ENCODE data around the gene EPHB3.
A peak's percentile ranks its signal among the peaks of the same experiment; 100 is the strongest.

EPHB3 gene

DNA sequence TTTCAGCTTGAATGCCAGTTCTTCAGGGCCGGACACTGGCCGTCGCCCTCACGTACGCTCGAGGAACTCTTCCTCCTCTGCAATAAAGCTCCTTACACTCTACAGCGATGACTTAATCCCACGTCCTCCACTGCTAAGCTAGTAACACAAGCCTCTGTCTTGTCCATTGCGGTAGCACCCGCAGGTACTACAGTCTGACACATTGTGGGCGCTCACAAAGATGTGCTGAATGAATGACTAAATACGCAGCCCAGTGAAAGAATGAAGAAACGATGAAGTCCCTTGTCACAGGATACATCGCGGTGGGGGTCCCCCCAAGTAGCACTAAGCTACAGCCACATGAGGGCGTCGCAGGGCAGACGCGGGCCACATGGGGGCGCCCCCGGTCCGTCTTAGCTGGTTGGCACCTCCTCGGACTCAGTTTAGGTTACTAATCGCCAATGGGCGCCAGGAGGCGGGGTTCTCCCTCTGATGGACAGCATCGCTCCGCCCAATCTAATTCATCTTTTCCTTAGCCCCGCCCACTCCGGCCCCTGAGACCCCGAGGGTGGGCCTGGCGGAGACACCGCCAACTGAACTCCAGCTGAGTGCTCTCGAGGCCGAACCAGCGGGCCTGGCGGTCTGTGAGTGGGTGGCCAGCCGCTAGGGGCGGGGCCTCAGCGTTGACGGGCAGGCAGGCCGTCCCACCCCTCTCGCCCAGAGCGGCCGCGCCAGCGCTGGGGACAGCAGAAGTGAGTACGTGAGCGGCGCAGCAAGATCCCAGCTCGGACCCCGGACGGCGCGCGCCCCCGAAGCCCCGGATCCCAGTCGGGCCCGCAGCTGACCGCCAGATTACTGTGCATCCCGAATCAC, at the start of gene EPHB3:
Gene EPHB3, plus strand, starts transcription at position 725 of the 852 bp plus-strand sequence. CDS start 451 bp downstream, outside the sequence.
- DNase-seq (ENCODE audit: low read depth, low spot score), result peak; percentile 88

- DNase-seq (ENCODE audit: low read depth, low spot score), result no peak
These were observed 49.0 kb upstream of the EPHB3 start for GRCh38 chr3:184512621-184513020.

GRCh38 chr3:184513276-184514170, 48.1 kb upstream of the EPHB3 start:
- DNase-seq (ENCODE audit: low read depth, low spot score), result no peak

GRCh38 chr3:184514171-184514490, 47.5 kb upstream of the EPHB3 start:
- DNase-seq (ENCODE audit: low read depth, low spot score), result no peak

GRCh38 chr3:184523825-184524615, 37.6 kb upstream of the EPHB3 start:
- DNase-seq (ENCODE audit: low read depth, low spot score), result no peak

GRCh38 chr3:184524981-184525336, 36.6 kb upstream of the EPHB3 start:
- no peak for DNase-seq (ENCODE audit: low read depth, low spot score)

GRCh38 chr3:184525337-184526087, 36.1 kb upstream of the EPHB3 start:
- peak; percentile 80 for DNase-seq (ENCODE audit: low read depth, low spot score)

- DNase-seq (ENCODE audit: low read depth, low spot score), result peak; percentile 63
These were observed 35.5 kb upstream of the EPHB3 start for GRCh38 chr3:184526088-184526433.

DNA sequence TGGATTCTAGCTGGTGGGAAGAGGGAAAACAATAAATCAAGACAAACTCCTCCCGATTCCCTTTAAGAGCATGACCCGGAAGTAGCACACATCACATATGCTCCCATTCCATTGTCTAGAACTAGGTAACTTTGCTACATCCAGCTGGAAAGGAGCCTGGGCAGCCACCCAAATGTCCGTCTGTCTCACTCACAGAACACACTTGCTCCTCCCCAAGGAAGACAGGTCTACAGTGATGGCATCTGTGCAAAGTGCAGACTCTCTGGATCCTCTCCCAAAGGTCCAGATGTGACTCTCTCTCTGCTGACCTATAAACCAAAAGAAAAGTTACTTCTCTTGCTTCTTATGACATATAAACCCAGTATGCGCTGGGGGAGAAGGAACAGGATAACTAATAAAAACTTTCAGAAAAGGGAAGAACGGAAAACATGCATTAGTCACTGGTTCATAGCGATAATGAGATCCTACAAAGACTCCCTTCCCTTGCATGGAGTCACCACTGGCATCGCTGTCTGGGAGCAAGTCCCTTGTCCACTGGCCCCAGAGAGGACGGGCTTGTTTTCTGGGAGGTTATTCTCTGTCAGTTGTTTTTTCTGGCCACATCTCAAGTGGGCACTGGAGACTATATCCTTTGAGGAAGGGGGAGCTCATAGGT, 29.8 kb upstream of the EPHB3 start:
- no peak for DNase-seq (ENCODE audit: low read depth, low spot score)

DNA sequence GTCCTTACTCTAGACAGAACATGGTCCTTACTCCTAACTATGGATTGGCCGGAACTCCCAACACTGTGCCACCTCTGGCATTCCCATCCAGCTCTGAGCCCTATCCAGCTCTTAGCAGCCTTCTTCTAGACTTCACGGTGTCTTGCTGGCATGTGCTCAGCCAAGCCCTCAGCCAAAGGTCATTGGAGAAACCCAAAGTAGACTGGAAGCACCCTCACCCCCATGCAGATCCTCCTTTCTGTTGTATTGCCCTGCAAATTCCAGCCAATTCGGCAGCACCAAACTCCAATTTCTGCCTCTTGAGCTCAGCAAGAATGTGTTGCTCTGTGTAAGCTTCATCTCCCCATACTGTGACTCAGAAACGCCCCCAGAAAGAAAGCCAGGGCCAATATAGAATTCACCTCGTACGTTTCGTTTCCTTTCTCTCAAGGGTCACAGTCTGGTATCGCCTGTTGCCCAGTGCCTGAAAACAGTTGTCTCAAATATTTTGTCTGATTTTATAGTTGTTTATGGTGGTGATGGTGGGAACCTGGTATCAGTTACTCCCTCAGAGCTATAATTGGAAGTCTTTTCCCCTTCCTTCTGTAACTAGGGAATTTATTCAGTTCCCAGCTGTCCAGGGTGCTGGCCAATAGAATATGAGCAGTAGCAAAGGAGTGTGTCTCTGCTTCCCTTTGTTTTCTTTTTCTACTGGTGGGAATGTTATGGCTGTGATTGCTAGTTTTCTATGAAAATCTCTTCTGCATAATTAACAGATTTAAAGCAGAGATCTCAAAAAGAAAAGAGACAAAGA, 28.4 kb upstream of the EPHB3 start:
- DNase-seq (ENCODE audit: low read depth, low spot score), result no peak

GRCh38 chr3:184537885-184538665, 23.5 kb upstream of the EPHB3 start:
- no peak for DNase-seq (ENCODE audit: low read depth, low spot score)

GRCh38 chr3:184538666-184539431, 22.7 kb upstream of the EPHB3 start:
- DNase-seq (ENCODE audit: low read depth, low spot score), result no peak

GRCh38 chr3:184539801-184540435, 21.7 kb upstream of the EPHB3 start:
- DNase-seq (ENCODE audit: low read depth, low spot score), result no peak

DNA sequence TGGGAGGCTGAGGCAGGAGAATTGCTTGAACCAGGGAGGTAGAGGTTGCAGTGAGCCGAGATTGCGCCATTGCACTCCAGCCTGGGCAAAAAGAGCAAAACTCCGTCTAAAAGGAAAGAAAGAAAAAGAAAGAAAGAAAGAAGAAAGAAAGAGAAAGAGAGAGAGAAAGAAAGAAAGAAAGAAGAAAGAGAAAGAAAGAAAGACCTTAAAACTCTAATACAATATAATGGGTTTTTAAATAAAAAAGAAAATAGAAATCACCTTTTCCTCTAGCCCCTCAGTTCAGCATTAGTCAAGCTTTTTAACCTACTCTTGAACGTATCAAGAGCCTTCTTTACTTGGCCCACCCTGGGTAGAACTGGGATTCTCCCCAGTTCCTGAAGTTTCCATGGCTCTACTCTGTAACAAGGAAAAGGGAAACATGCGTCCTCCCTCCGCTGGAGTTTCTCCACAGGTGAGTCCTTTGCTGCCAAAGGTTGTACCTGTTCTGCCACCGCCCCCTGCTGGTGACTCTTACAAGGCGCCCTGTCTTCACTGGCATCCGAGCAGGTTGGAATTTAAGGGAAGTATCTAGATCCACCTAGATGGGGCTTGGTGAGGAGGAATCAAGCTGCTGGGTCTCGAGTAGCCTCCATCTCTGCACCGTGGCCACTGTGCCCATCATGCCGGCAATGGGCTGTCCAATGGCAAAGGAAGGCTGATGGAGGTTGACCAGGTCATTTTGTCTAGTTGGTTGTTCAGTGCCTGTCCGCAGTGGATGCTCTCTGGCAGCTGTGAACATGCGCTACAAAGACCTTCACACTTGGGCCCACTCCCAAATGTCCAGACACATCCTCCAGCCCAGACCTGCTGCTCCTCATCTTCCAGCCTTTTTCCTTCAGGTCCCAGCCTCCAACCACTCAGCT, 20.6 kb upstream of the EPHB3 start:
- DNase-seq (ENCODE audit: low read depth, low spot score), result no peak

DNA sequence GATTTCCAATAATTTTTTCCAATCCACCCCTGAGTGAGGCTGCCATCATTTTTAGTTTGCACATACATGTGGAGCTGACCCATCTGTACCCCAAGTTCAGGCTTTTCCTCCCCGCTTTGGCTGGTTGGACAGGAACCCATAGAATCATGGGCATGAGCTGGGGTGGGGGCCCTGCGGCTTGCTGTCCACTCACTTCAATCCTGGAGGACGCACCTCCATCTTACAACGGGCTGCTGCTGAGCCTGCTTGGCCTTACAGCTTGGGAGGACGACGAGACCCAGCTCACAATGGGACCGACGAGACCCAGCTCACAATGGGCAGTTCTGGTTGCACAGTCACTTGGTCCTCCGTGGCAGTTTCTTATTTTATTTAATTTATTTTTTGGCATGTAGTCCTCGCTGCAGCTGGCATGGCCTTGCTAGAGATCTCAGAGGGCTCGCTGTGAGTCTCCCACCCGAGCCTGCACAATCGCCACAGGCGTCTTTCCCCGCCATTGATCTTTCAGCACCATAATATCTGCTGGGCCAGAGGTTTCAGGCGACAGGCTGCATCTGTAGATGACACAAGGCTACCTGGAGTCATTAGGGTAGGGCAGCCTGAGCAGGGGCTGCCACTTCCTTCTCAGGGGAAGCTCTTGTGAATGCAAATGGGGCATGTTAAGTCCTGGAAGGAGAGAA, 19.6 kb upstream of the EPHB3 start:
- no peak for DNase-seq (ENCODE audit: low read depth, low spot score)

DNA sequence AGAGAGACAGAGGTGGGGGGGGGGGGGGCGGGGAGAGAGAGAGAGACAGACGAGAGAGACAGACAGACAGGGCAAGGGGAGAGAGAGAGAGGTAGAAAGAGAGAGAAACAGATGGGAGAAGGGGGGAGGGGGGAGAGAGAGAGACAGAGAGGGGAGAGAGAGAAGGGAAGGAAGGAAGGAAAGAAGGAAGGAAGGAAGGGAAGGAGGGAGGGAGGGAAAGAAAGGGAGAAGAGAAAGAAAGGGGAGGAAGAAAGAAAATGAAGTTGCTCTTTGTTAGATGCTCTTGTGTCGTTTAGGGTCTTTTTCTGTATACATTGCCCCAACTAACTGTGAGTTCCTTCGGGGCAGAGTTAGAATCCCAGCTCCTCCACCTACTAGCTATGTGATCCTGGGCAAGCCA, 19.0 kb upstream of the EPHB3 start:
- no peak for DNase-seq (ENCODE audit: low read depth, low spot score)

All from iPS DF 19.7 (cell line).